Right renal pelvis (tissue), 4 donors: ENCODE measurements around the gene G6PC3. TPM values are rescaled to one million over a fixed set of nuclear protein-coding genes. Genes with fewer than 3 reads are reported as not detected.
"Not testable (repeated sequence)": the region's sequence is repeated elsewhere in the genome, so short reads cannot be mapped to it uniquely, and the experiment has no call there.

Source experiments
- DNase-seq, 4 donors: peaks; one replicate each; pipeline ENCODE4 v3.0.0-alpha.2; 2013; ENCODE audit warnings: low read depth in 4 of 4, low spot score in 3 of 4, missing footprints in 1 of 4
- polyA plus RNA-seq, 4 donors: library from polyadenylated mRNA; unstranded; fragments of 120-200 nt; gene quantifications; one replicate each; pipeline ENCODE4 v1.2.1, GENCODE V29; 2013; ENCODE audit not compliant: insufficient read length in 4 of 4

The G6PC3 gene
- polyA plus RNA-seq, 4 donors: 71.1 to 97.7 (median 87.5) TPM

DNA sequence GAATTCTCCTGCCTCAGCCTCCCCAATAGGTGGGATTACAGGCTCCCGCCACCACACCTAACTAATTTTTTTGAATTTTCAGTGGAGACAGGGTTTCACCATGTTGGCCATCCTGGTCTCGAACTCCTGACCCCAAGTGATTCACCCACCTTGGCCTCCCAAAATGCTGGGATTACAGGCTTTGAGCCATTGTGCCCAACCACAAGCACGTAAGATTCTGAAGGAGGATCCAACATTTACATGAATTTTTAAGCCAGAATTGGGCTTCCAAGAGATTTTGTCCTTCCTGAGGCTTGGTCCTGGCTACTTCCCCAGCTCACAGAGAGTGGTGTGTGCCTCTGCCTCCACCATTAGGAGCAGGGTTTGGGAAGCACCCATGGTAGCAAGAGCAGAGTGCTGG, 11.1 kb downstream of the G6PC3 start:
- DNase-seq: no peak

DNA sequence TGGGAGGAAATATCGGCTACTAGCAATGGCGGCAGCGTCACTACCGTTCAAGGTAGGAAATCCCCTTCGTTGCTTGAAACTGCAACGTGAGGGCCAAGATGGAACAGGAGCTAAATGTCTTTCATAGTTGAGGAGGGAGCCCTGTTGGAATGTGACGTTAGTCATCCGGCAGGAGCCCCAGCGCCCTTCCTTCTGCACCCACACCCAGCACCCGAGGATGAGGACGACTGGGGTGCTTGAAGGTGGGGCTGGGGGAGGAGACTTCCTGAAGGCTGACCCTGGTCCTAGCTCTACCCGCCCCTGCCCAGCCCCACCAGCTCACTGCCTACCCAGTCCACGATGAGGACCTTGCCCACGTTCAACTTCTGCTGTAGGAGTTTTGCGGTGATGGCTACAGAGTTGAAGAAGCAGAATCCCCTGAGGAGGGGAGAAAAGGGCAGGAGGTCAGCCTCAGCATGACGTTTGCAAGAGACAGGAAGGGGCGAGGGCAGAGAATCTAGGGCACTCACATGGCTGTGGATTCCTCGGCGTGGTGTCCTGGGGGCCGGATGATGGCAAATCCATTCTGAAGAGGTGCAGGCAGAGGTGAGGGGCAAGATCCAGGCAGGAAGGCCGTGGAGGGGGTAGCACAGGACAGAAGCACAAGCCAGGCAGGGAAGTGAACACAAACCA, 11.9 kb downstream of the G6PC3 start:
- DNase-seq: no peak

DNA sequence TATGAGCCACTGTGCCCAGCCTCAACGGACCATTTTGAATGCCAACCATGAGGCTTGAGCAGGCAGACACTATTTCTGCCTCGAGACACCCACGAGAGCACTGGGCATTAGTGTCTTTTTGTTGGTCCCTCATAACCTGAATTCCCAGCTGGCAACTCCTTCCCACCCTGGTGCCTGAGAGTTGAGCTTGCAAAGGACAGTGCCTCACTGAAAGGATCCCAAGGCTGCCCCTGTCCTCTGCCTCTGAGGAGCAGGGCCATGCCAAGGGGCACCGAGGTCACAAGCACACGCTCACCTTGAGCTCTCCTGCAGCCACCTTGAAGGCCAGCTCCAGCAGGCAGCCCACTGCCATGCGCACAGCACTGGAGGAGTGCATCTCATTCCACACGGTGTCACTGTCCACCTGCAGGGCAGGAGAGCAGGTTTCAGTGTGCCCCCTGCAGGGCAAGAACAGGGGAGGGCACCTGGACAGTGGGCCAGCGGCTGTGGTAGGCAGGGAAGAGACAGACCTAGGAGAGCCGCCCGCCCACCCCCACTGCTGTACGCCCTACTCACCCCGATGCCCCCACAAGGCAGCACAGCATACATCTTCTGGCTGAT, 12.8 kb downstream of the G6PC3 start:
- DNase-seq: no peak

DNA sequence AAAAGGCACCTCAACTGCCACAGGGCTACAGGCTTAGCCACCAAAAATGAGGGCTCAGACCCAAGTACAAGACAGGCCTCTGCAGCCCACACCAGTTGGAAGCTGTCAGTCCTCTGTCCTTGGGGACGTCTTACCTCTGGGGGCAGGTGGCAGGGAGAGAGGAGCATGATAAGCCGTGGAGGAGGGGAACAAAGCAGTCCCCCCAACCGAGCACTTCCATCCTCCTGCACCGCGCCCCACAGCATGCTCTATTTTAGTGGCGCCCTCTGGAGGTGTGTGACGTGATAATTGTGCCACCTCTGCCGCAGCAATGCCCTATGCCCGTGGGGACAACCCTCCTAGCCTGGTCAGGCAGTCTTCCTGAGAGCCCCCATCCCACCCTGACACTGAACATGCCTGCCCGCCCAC, 13.6 kb downstream of the G6PC3 start:
- DNase-seq: no peak

DNA sequence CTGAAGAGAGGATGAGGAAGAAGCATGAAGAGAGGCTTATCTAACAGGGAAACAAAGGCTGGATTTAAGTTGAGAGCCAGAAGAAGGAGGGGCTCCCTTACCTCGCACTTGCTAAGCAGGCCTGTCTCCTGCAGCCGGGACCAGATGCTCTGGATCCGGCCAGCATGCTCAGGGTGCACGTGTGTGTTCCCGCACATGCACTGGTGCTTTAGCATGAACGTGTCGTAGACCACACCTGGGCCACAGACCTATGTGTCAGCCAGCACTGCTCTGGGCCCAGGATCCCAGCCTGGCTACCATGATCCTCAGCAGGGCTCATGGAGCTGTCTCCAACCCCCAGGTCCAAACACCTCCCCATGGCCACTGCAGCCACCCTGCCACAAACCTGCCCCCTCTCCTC, 14.4 kb downstream of the G6PC3 start:
- DNase-seq: no peak

DNA sequence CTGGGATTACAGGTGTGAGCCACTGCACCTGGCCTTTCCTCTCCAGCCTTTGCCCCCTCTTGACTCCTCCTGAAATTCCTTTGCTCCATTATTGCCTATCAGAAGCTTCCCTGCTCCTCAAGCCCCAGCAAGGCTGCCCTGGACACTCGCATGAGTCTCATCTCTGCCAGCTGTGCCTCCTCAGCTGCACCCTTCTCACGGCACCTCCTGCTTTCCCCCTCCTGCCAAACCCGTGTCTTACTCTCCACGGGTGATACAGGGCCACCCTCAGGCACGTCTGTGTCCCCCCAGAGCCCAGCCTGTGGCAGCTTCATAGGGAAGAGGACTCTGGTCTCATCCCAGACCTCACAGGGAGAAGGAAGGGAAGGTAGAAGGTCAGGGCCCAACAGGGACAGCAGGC, 15.4 kb downstream of the G6PC3 start:
- no peak for DNase-seq

DNA sequence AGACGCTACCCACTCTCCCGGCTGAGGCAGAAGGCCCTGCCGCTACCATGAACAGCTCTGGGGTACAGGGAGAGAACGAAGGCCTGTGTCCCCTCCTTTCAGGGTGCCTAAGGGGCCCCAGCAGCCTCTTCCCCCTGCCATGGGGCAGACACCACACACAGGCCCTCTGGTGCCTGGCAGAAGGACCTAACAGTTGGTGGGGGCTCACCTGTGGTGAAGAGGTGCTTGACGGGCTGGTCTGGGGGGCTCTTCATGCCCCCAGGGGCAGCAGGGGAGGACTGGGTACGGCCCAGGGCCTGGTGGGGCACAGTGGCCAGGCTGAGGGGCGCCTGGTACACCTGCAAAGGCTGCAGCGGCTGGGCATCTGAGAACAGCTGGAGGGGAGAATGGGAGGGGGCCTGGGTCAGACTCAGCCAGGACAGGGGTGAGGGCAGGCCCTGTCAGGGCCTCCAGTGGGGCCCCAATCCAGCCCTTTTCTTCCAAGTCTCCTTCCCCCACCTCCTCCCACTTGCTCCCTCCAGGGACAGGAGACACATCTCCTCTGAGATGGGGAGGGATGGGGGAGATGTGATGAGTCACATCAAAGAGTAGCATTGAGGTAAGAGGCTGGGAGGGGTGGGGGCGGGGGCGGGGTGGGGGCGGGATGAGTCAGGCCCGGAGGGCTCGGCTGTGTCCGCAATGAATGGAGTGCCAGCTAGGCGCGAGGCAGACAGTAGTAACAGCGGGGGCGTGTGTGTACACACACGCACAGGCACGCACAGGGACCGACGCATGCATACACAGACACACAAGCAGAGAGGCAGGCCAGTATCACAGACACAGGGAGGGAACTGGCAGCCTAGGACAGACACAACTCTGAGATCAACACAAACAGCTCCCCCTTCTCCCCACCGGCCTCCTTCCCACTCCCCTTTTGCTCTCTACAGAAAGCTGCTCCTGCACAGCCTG, 16.1 kb downstream of the G6PC3 start:
- DNase-seq: no peak

DNA sequence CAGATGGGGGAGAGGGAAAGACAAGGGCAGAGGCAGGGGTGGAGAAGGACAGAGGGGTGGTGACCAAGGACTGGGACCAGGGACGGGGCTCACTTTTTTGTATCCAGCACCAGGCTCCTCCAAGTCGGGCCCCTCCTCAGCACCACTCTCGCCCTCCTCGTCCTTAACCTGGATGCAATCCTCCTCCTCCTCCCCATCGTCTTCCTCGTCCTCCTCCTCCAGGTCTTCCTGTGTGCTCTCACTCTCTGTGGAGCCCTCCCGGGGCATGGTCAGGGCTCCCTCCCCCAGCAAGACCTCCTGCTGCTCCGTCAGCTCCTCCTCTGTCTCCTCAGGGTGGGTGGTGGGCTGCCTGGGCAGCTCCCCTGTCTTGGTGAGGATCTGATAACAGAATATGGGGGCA, 16.8 kb downstream of the G6PC3 start:
- DNase-seq: no peak

DNA sequence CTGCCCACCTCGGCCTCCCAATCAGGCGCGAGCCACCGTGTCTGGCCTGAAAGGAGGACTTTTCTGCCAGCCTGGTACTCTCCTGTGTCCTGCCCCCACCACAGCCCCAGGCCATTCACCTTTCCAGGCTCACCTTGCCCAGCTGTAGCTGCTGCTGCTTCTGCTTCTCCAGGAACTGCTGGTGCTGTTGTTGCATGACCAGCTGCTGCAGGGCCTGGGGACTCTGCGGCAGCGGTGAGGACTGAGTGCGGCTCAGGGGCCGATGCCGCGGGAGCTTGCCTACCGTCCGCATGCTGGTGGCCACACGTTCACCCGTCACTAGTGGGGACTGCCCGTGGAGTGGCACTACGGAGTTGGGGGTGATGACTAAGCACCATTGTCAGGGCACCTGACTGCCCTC, 17.7 kb downstream of the G6PC3 start:
- DNase-seq: no peak

DNA sequence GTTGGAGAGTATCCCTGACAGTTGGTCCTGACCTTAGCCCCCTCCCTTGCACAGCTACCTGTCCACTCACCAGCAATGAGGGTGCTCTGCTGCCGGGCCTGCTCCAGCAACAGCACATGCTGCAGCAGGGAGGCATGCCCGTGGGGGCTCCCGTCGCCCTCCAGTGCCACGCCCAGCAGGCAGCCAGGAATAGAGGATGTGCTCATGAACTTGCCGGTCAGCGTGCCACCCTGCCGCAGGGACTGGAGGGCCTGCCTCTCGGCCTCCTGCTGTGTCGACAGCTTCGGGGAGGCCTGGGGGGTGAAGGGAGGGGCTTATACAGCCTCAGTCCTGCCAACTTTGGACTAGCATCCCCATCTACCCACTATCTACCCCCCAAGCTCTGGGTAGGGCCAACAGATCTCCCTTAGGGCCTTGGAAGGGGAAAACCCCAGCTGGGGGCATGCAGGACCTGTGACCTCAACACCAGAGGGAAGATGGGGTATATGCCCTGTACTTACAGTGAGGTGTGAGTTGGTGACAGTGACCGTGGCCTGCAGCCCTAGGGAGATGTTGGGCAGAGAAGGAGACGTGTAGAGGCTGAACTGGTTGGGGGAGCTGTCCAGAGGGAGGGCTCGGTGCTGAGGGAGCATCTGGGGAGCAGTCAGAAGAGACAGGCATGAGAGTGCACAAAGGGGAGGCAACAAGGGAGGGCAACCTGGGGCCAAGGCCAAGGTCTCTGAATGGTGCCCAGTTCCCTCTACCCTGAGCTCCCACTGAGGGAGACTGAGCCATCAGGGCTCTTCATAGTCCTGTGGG, 20.9 kb downstream of the G6PC3 start:
- no peak for DNase-seq

DNA sequence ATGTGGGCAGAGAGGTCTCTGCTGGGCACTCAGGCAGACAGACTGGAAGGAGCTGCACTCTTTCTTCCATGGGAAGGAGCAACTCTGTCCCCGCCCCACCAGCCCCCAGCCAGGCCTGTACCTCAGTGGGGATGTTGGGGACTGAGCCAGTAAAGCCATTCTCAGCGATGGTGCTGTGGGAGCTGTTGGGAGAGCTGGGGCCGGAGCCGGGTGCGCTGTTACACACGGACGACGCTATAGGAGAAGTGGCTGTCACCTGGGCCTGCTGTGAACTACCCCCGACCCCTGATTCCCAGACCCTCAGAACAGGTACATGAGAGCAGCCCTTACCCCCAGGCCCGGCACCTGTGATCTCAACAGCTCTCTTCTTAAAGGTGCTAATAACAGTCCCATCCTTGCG, 21.5 kb downstream of the G6PC3 start:
- DNase-seq: no peak

DNA sequence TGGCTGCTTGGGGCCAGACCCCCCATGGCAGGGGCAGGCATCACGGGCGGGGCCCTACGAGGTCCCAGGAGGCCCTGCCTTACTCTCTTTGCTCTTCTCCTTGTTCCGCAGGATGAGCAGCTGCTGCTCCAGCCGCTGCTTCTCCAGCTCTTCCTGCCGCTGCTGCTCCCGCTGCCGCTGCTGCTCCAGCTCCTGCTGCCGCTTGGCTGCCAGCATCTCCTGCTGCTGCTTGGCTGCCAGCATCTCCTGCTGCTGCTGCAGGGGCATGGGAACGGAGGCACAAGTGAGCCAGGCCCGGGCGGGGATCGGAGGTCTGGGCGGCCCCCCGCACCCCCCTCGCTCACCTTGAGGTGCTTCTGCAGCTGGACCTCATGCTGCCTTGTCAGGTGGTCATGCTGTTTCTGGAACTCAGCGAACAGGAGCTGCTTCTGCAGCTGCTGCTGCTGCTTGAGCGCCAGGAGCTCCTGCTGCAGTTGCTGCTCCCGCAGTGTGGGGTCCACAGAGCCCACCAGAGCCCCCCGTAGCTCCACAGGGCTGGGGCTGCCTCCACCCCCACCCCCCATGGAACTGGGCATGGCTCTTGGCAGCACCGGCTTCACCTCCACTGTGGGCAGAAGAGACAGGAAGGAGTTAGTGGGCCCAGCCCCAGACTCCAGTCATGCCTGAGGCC, 22.8 kb downstream of the G6PC3 start:
- DNase-seq: no peak

DNA sequence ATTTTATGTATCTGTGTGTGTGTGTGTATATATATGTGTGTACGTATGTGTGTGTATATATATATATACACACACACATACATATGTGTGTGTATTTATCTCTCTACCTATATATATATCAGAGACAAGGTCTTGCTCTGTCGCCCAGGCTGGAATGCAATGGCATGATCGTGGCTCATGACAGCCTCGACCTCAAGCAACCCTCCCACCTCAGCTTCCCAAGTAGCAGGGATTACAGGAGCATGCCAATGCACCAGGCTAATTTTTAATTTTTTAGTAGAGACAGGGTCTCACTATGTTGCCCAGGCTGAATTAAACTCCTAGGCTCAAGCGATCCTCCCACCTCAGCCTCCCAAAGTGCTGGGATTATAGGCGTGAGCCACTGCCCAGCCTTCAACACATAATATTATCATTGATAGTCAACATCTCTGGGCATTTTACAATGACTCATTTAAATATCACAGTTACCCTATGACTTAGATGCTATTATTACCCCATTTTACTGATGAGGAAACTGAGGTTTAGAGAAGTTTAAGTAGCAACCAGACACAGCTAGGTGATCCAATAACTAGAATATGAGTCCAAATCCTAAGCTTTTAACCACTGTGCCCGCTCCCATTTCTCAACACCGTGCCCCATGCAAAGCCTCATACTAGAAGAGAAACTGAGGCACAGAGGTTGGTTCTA, 24.3 kb downstream of the G6PC3 start:
- DNase-seq: no peak

DNA sequence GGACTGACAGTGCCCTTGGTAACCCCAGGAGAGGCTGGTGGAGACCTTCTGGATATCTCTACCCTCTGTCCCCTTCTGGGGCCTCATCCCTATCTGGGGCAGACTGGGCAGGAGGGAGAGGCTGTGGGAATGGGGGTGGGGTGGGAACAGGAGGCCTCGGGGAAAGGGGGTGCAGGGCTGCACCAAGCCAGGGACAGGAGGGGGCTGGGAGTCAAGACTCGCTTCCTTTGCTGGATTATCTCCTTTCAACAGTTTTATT, 24.8 kb downstream of the G6PC3 start:
- DNase-seq: no peak

DNA sequence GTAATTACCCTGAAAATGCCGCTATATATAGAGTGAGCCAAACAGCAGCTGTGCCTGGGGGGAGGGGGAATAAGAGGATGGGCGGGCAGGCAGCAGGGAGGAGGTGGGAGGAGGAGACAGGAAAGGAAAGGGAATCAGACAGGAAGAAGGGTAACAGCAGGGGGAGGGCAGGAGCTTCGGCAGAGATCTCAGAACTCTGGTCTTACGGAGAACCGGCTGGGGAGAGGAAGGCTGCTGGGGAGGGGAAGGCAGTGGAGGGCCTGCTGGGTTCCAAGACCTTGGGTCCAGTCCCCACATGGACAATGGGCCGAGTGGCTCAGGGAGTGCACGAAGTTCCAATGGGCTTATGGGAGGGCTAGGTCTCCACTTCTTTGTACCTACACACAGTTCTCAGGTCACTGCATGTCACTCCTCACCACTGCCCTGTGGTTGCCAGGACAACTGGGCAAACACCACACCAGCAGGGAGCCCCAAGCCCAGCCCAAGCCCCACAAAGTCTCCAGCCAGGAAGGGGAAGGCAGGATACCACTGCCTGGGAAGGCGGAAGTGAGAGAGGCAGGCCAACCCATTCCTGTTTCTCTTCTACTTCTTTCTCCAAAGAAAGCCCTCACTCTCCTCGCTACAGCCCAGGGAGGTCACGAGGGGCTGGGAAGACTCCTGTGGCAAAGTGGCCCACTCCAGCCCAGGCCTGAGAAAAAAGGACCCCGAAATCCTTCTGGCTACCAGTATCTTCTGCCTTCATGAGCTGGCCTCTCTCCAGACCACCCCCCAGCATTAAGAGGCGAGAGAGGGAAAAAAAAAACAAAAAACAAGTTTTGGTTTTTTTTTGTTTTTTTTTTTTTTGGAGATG, 25.3 kb downstream of the G6PC3 start:
- peak; percentile 71 to 80 (median 75) for DNase-seq

DNA sequence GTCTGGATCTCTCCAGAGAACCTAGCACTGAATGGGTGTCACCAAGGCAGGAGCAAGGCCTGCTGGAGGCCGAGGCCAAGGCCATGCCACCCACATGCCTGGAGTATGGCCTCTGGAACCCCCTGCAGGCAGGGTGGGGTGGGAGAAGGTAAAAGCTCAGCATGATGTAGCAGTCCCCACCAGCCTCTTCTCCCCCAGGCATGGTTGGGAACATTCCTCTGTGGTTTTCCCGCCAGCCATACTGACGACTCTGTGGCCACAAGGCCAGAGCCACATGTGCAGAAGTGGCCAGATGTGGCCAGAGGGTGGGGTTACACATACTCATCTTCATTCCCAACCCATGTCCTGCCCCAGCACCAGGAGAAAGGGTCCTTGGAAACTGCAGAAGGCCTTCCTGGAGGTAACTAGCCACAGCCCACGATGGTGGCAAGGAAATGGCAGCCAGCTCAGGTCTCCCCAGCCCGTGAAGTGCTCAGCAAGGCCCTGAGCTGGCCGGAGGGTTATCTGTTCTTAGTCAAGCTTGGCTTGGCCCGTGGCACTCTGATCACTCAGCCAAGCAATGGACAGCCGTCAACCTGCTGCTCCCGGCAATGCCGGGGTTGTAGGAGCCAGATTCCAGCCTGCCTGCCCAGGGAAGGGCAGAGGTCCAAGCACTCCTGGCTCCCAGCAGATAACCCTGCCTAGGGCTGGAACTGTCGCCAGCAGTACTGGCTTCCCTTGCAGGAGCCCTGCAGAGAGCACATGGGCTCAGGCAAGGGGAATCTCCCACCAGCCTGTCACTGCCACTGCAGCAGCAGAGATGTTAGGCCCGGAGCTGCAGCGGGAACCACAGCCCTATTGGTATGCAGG, 26.8 kb downstream of the G6PC3 start:
- DNase-seq: no peak

DNA sequence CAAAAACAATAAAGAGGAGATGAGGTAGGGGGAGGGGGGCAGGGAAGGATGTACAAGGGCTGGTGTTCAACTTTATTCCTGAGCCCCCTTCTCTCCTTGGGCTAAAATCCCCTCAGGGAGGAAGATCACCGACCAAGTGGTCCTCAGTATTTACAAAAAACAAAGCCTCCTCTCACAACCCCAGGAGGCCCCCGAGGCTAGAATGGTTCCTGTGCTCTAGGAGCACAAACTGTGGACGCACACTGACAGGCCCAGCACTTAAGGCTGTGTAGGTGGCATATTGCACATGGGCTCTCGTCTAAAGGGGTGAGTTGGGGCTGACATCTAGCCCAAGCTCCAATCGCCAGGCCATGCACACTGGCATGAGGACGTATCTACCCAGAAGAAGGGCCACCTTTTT, 31.3 kb downstream of the G6PC3 start:
- not testable (repeated sequence) for DNase-seq
